NCI-H1694 treated with DMSO at 0.1 percent for 48 hours (cell line): Measurements from ENCODE around the gene NKAPL.

Source experiments
- DNase-seq: peaks from one replicate; lab custom pipeline; 2025; lab: John Stamatoyannopoulos, UW

Gene NKAPL

GRCh38 chr6:28245206-28245941 is 13.7 kb upstream of the NKAPL start:
- DNase-seq: no peak

- DNase-seq: no peak
These were observed 10.2 kb upstream of the NKAPL start for GRCh38 chr6:28248916-28249315.

- no peak for DNase-seq
These were observed 8.3 kb upstream of the NKAPL start for GRCh38 chr6:28250747-28251146.

DNA sequence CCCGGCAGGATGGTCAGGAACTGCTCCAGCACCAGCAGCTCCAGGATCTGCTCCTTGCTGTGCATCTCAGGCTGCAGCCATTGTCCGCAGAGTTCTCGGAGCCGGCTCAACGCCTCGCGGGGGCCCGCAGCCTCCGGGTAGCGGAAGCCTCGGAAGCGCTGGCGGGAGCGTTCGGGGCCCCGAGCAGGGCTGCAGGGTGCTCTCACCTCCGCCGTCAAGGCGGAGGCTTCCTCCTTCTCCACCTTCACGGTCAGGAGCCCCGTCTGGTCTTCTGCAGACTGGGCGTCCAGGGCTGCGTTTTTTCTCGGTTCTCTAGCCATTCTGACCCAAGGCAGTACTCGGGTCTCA is 7.5 kb upstream of the NKAPL start:
- DNase-seq: no peak

GRCh38 chr6:28252009-28252975 is 6.8 kb upstream of the NKAPL start, which contains the start of gene ZKSCAN4:
Gene ZKSCAN4 (minus strand): TSS chr6:28252269. CDS start chr6:28251980, 289 bp downstream.
- peak; percentile 81 for DNase-seq

GRCh38 chr6:28254121-28254519 is 5.0 kb upstream of the NKAPL start:
- DNase-seq: no peak

DNA sequence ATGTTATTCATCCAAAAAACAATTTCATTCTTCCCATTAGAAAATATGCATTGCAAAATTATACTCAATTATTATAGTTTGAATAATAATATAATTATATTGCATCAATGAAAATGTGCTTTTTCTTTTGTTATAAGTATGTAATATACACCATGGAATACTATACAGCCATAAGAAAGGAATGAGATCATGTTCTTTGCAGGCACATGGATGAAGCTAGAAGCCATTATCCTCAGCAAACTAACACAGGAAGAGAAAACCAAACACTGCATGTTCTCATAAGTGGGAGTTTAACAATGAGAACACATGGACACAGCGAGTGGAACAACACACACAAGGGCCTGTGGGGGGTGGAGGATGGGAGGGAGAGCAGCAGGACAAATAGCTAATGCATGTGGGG is 2.1 kb upstream of the NKAPL start:
- DNase-seq: no peak

GRCh38 chr6:28263922-28264321 is 4.8 kb downstream of the NKAPL start:
- DNase-seq: no peak

GRCh38 chr6:28264834-28265401 is 5.8 kb downstream of the NKAPL start:
- DNase-seq: no peak

DNA sequence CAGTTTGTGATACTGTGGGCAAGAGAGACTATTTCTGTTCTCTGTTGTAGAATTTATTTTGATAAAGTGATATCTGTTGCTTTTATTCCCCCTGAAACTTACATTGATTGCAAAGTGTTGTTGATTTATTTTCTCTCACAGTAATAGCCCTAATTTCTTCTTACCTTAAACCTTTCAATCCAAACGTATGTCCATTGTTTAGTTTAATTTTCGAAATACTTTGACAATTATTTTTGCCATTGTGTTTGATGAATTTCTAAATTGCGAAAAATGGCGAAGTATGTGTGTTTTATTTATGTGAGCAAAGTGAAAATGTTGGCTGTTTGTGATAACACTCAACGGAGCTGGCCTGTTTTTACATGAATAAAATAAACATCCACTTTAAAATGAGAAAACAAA is 7.5 kb downstream of the NKAPL start:
- no peak for DNase-seq

DNA sequence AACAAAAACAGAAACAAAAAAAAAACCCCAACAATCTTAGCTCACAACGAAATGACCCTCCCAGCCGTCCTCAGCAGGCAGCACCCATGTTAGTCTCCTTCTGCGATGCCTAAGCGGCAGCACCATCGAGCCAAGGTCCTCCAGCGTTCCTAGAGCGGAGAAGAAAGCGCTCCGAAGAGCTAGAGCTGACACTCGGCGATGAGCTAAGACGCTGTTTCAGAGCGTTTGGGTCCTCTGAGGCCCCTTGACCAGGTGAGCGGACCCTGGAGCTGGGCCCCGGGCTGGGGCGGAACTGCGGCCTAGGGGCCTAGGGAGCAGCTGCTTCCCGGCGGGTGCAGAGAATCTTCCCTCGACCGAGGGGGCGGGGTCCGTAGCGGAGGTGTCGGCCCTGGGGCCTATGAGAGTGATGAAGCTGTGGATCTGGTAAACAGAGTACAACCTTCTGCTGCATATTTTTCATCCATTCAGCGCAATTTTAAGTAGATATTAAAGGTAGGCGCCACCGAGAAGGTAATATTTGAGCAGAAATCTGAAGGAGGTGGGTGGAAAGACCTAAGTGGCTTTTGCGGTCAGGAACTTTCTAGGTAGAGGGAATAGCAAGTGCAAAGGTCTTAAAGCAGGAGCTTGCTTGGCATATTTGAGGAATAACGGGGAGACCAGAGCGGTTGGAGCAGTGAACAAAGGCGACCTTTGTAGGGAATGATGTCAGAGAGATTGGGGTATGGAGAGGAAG is 8.0 kb downstream of the NKAPL start, which contains the start of gene ZSCAN26:
Gene ZSCAN26, plus strand, starts transcription at position 182 of the 733 bp plus-strand sequence. CDS start 4,777 bp downstream, outside the sequence.
- DNase-seq: peak; percentile 65

- no peak for DNase-seq
These were observed 8.6 kb downstream of the NKAPL start for GRCh38 chr6:28267695-28268059.

GRCh38 chr6:28269492-28269891 is 10.4 kb downstream of the NKAPL start:
- DNase-seq: no peak

DNA sequence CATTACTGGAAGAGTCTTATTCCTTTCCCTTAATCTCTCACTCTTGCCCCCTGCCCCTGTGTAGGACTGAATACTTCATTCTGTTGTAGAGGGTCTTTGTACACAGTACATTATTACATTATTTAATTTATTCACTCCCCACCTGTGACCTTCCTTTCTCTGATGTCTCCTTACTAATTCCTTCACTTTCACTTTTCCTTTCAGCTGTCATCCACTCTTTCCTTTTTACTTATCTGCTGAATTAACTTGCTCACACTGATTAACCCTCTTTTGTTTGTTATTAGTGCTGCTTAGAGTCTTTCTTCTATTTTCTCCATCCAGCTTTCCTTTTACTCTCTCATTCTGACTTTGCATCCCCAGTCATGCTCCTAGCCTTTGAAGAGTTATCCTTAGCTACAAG is 15.8 kb downstream of the NKAPL start:
- no peak for DNase-seq

DNA sequence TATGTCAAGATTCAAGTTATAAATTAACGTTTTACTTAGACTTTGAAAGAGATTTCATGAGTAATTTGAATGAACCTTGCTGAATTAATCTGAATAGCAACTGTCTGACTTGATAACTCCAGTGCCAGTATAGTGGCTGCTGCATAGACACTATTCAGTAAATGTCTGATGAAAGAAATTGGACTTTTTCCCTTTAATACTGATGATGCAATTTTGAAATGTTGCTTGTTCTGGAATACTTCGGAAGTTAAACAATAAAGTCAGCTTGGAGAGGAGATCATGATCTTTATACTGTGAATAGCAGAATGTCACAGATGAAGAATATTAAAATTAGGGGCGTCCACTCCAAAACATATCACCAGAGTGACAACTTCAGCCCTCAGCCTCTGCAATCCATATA is 18.6 kb downstream of the NKAPL start:
- DNase-seq: no peak

DNA sequence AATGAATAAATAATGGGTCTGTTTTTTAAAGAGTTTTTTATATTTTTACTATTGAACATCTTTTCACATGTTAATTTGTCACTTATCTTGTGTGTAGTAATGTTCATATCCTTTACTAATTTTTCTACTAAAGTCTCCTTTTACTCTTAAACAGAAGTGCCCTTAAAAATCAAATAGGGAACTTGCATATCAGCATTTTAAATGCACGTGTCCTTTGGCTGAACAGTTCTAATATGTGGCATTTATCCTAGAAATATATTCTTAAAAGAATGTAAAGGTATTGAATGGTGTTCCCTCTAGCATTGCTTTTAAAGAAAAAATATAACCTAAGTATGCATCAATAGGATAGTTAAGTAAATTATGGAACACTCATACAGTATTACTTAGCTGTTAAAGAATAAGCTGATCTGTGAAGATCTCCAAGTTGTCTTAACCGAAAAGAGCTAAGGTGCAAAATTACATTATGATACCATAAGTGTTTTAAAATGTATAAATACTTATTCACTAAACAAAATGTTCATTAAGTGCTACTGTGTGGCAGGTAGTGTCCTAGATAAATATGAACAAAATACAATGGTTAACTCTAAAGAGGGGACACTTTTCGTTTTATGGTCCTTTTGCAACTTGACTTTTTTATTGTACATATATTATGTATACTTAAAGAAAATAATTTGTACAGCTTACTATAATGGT is 21.6 kb downstream of the NKAPL start:
- no peak for DNase-seq

DNA sequence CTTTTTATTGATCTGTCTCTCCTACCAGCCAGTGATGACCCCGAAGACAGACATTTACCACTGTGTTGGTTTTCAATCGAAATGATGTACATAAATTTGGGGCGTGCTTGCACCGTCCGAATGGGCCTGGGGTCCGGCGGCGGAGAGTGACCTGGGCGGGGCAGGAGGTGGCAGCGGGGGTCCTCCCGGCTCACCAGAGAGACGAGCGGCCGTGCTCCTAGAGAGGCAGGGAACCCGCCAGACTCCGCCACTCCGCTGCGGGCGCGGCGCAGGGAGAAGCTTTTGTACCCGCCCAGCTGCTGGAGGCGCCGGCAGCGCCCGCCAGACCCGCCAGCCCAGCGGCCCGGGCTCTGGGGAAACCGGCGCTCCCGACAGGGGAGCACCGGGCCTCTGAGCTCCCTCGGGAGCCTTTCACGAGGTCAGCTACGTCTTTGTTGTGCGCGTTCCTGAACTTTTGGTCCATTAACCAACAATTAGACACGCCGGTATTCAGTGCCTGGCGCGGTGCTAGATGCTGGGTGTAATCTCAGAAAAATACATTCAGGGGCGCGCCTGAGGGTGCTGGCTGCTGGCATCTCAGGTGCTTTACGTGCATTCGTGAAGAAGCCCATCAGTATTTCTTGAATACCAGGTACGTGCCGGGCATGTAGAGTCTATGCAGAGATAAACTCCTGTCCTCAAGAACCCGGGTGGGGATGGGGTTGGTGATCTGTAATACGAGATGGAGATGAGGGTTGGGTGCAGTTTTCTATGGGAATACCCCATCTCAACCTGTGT is 22.4 kb downstream of the NKAPL start, which contains the start of gene PGBD1:
Gene PGBD1, plus strand, starts transcription at position 285 of the 777 bp plus-strand sequence. CDS start 2,242 bp downstream, outside the sequence.
- peak; percentile 27 for DNase-seq

- no peak for DNase-seq
These were observed 23.8 kb downstream of the NKAPL start for GRCh38 chr6:28282926-28283325.

DNA sequence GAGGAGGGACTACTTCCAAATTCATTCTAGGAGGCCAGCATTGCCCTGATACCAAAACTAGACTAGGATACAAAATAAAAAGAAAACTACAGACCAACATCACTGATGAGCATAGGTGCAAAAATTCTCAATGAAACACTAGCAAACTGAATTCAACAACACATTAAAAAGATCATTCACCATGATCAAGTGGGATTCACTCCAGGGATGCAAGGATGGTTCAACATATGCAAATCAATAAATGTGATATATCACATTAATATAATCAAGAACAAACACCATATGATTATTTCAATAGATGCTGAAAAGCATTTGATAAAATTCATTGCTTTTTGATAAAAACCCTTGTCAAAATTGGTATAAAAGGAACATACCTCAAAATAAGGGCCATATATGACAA is 32.5 kb downstream of the NKAPL start:
- DNase-seq: no peak

DNA sequence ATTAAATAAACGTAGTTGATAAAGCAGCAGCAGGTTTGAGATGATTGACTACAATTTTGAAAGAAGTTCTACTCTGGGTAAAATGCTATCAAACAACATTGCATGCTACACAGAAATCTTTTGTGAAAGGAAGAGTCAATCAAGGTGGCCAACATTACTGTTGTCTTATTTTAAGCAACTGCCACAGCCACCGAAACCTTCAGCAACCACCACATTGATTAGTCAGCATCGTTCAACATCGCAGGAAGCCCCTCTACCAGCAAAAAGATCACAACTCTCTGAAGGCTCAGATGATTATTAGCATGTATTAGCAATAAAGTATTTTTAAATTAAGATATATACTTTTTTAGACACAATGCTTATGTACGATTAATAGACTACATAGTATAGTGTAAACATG is 36.2 kb downstream of the NKAPL start:
- DNase-seq: no peak
